HG02840 (cell line): ENCODE measurements around the gene HYI.
"Not testable (repeated sequence)": the region's sequence is repeated elsewhere in the genome, so short reads cannot be mapped to it uniquely, and the experiment has no call there.

ENCODE experiments used
- ATAC-seq: cut with Tn5 transposase; IDR thresholded peaks from one replicate; pipeline ENCODE4 v1.9.1; 2021; ENCODE audit warnings: mild to moderate bottlenecking, moderate library complexity, moderate number of reproducible peaks; ENCODE audit not compliant: unreplicated experiment, low FRiP score

HYI gene

GRCh38 chr1:43453442-43454269 is at the start of gene HYI:
TSS of gene HYI (minus strand) at chr1:43453931. CDS start at chr1:43453793, 138 bp downstream.
- ATAC-seq, result no peak

GRCh38 chr1:43501806-43502205 is 48.1 kb upstream of the HYI start:
- not testable (repeated sequence) for ATAC-seq

- ATAC-seq, result no peak
These were observed 46.2 kb upstream of the HYI start for GRCh38 chr1:43499898-43500297.

- no peak for ATAC-seq
These were observed 41.5 kb upstream of the HYI start for GRCh38 chr1:43495204-43495603.

GRCh38 chr1:43493661-43494450 is 40.1 kb upstream of the HYI start:
- no peak for ATAC-seq

GRCh38 chr1:43492826-43493225 is 39.1 kb upstream of the HYI start:
- ATAC-seq, result no peak

- no peak for ATAC-seq
These were observed 37.3 kb upstream of the HYI start for GRCh38 chr1:43491061-43491460.

- ATAC-seq, result no peak
These were observed 34.4 kb upstream of the HYI start for GRCh38 chr1:43488165-43488564.

GRCh38 chr1:43484367-43484766 is 30.6 kb upstream of the HYI start:
- ATAC-seq, result no peak

- no peak for ATAC-seq
These were observed 28.5 kb upstream of the HYI start for GRCh38 chr1:43482215-43482614.

- ATAC-seq, result no peak
These were observed 27.8 kb upstream of the HYI start for GRCh38 chr1:43481491-43481890.

- ATAC-seq, result no peak
These were observed 25.7 kb upstream of the HYI start for GRCh38 chr1:43479414-43479813.

GRCh38 chr1:43477716-43478115 is 24.0 kb upstream of the HYI start:
- ATAC-seq, result no peak

- ATAC-seq, result not testable (repeated sequence)
These were observed 22.1 kb upstream of the HYI start for GRCh38 chr1:43475611-43476401.

GRCh38 chr1:43473463-43473862 is 19.7 kb upstream of the HYI start:
- ATAC-seq, result no peak

- not testable (repeated sequence) for ATAC-seq
These were observed 18.9 kb upstream of the HYI start for GRCh38 chr1:43472463-43473151.

- no peak for ATAC-seq
These were observed 18.3 kb upstream of the HYI start for GRCh38 chr1:43472087-43472462.

- no peak for ATAC-seq
These were observed 16.2 kb upstream of the HYI start for GRCh38 chr1:43469932-43470331.

GRCh38 chr1:43468414-43468813 is 14.7 kb upstream of the HYI start:
- no peak for ATAC-seq

GRCh38 chr1:43466403-43466802 is 12.7 kb upstream of the HYI start:
- ATAC-seq, result no peak
